HEK293T (cell line): ENCODE data around the gene AKT3.

Source experiments
- ARNT ChIP-seq: fragments of 450-650 bp; IDR thresholded peaks from 2 replicates; pipeline ENCODE4 v1.6.1; 2017; ENCODE audit warnings: mild to moderate bottlenecking
- CTBP1 ChIP-seq: fragments of 450-650 bp; IDR thresholded peaks from 2 replicates; pipeline ENCODE4 v1.6.1; 2016; ENCODE audit warnings: borderline replicate concordance
- ELF4 ChIP-seq: fragments of 450-650 bp; IDR thresholded peaks from 2 replicates; pipeline ENCODE4 v1.6.1; 2017; ENCODE audit warnings: antibody characterized with exemption
- FOXK2 ChIP-seq: fragments of 450-650 bp; IDR thresholded peaks from 2 replicates; pipeline ENCODE4 v1.6.1; 2016; ENCODE audit warnings: mild to moderate bottlenecking
- L3MBTL2 ChIP-seq: fragments of 450-650 bp; conservative IDR thresholded peaks from 2 replicates; pipeline ENCODE4 v1.6.1; 2016; ENCODE audit warnings: mild to moderate bottlenecking
- TARDBP ChIP-seq: fragments of 450-650 bp; IDR thresholded peaks from 2 replicates; pipeline ENCODE4 v1.6.1; 2016

- TF ChIP-seq ARNT, result no peak
- no peak for TF ChIP-seq ELF4
- TF ChIP-seq FOXK2, result no peak
- TF ChIP-seq TARDBP, result no peak
- no peak for TF ChIP-seq L3MBTL2
- TF ChIP-seq CTBP1, result no peak
These were observed 8.5 kb downstream of the AKT3 start for GRCh38 chr1:243841507-243841906.
